ENCODE data around the gene TGFBR1.

DNA sequence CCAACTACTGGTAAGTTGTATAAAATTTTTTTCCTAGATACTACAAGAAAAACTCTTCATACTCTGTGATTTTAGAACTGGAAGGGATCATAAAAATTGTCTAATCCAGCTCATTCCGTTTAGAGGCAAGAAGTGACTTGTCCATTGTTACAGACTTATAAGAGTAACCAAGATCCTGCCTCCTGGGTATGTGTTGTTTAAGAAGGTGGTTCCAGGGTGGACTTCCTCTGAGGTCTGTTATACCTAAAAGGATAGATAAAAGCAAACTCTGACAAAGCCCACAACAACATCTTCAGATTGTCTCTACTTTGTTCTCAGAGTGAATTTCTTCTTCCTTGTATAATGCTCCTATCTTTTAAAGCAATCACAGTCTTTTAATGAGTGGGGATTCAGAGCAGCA lies 24.2 kb downstream of the TGFBR1 start:
- TF ChIP-seq CTCF (IDR thresholded peaks at IDR 0.05; ENCODE audit: insufficient read depth, low read length, poor library complexity, severe bottlenecking): no peak
- TF ChIP-seq EZH2phosphoT487 (conservative IDR thresholded peaks at IDR 0.05; ENCODE audit: low read length): no peak

Measured in SU-DHL-6 (cell line).